SK-N-SH (cell line): ENCODE measurements around the gene ZNF445. TPM values are rescaled to one million over a fixed set of nuclear protein-coding genes. Genes with fewer than 3 reads are reported as not detected.

Experiments used
- CTCF ChIA-PET: fragments of 300-600, 350-600 bp; formaldehyde crosslinking; extraction: SDS; loops from one replicate; lab custom pipeline; 2021; lab: Yijun Ruan, JAX
- POLR2A ChIA-PET: fragments of 350-600 bp; sonication (Branson Sonifier 250); formaldehyde crosslinking; extraction: SDS; loops from one replicate; lab custom pipeline; 2020; ENCODE audit warnings: antibody characterized with exemption, inconsistent platforms; lab: Yijun Ruan, JAX
- DNase-seq: peaks from one replicate; pipeline ENCODE4 v3.0.0; 2012
- H2AFZ ChIP-seq: fragments of 200-600 bp; sonication (generic); 2 replicates; pipeline ENCODE4 v1.8.1; 2016; ENCODE audit warnings: antibody characterized with exemption, mild to moderate bottlenecking, low read depth
- H3F3A ChIP-seq: fragments of 200-600 bp; sonication (generic); replicated peaks from 2 replicates; pipeline ENCODE3; 2016; ENCODE audit warnings: antibody characterized with exemption, mild to moderate bottlenecking; ENCODE audit not compliant: insufficient read depth
- H3K27ac ChIP-seq, 2 experiments: fragments of 200-500 bp in 1 of 2; fragments of 200-600 bp in 1 of 2; sonication (Bioruptor generic) in 1 of 2; sonication (generic), shearing (Covaris generic) in 1 of 2; 2 replicates each; pipeline versions ENCODE4 v1.5.1 to v1.6.1; 2014 to 2016; ENCODE audit warnings: low read depth in 2 of 2, inconsistent platforms in 1 of 2, low read length in 1 of 2, mild to moderate bottlenecking in 1 of 2, mixed read lengths in 1 of 2
- H3K27me3 ChIP-seq: fragments of 200-600 bp; sonication (generic), shearing (Covaris generic); 2 replicates; pipeline ENCODE4 v1.6.1; 2016; ENCODE audit warnings: mixed run types; ENCODE audit not compliant: insufficient read depth
- H3K36me3 ChIP-seq, 2 experiments: fragments of 200-500 bp in 1 of 2; fragments of 200-600 bp in 1 of 2; sonication (Bioruptor generic) in 1 of 2; sonication (generic) in 1 of 2; replicated peaks in 1 of 2; 2 replicates each; pipeline versions ENCODE3 to v1.5.1; 2014 to 2016; ENCODE audit warnings: low read length in 1 of 2, mild to moderate bottlenecking in 1 of 2; ENCODE audit not compliant: insufficient read depth in 2 of 2, control insufficient read depth in 1 of 2
- H3K4me1 ChIP-seq, 2 experiments: fragments of 200-500 bp in 1 of 2; fragments of 200-600 bp in 1 of 2; sonication (Bioruptor generic) in 1 of 2; sonication (generic), shearing (Covaris generic) in 1 of 2; 2 replicates each; pipeline versions ENCODE4 v1.5.1 to v1.6.1; 2014 to 2016; ENCODE audit warnings: low read depth in 1 of 2, low read length in 1 of 2, mixed run types in 1 of 2; ENCODE audit not compliant: insufficient read depth in 2 of 2, control insufficient read depth in 1 of 2
- H3K4me2 ChIP-seq: fragments of 200-600 bp; sonication (generic), shearing (Covaris generic); 2 replicates; pipeline ENCODE4 v1.6.1; 2017; ENCODE audit warnings: mixed run types
- H3K4me3 ChIP-seq, 2 experiments: fragments of 200-500 bp in 1 of 2; fragments of 200-600 bp in 1 of 2; sonication (Bioruptor generic) in 1 of 2; sonication (generic), shearing (Covaris generic) in 1 of 2; 2 replicates each; pipeline versions ENCODE4 v1.5.1 to v1.8.1; 2014 to 2016; ENCODE audit warnings: low read depth in 2 of 2, inconsistent platforms in 1 of 2, low read length in 1 of 2, mild to moderate bottlenecking in 1 of 2, mixed read lengths in 1 of 2, moderate library complexity in 1 of 2
- H3K79me2 ChIP-seq: fragments of 200-600 bp; sonication (generic); 2 replicates; pipeline ENCODE4 v1.8.1; 2017; ENCODE audit warnings: mild to moderate bottlenecking; ENCODE audit not compliant: insufficient read depth
- H3K9ac ChIP-seq: fragments of 200-600 bp; sonication (generic); 2 replicates; pipeline ENCODE4 v1.6.1; 2017; ENCODE audit warnings: mixed run types
- H3K9me2 ChIP-seq: fragments of 200-600 bp; sonication (generic); 2 replicates; pipeline ENCODE4 v1.6.1; 2017; ENCODE audit warnings: mixed run types
- H3K9me3 ChIP-seq: fragments of 200-600 bp; sonication (generic); 2 replicates; pipeline ENCODE4 v1.6.1; 2017; ENCODE audit warnings: mixed run types, mild to moderate bottlenecking, moderate library complexity
- H4K20me1 ChIP-seq: fragments of 200-600 bp; sonication (generic); 2 replicates; pipeline ENCODE4 v1.6.1; 2017; ENCODE audit warnings: mild to moderate bottlenecking, mixed run types; ENCODE audit not compliant: insufficient read depth
- CHD2 ChIP-seq: fragments of 150-350 bp; IDR thresholded peaks from 2 replicates; pipeline ENCODE4 v1.6.1; 2018; ENCODE audit warnings: low read length; ENCODE audit not compliant: partially characterized antibody
- CTCF ChIP-seq: fragments of 200-600 bp; sonication (generic); IDR thresholded peaks from 2 replicates; pipeline ENCODE4 v1.6.1; 2017; ENCODE audit warnings: antibody characterized with exemption, mild to moderate bottlenecking, moderate library complexity
- ELF1 ChIP-seq: IDR thresholded peaks from 2 replicates; pipeline ENCODE4 v1.4.0; 2012
- EZH2phosphoT487 ChIP-seq: fragments of 200-600 bp; sonication (generic); IDR thresholded peaks from 2 replicates; pipeline ENCODE4 v1.6.1; 2017; ENCODE audit warnings: low read depth, mixed run types, mild to moderate bottlenecking, antibody characterized with exemption, moderate library complexity, borderline replicate concordance
- FOSL2 ChIP-seq: IDR thresholded peaks from 2 replicates; pipeline ENCODE4 v1.4.0; 2012; ENCODE audit warnings: low read depth, mild to moderate bottlenecking, moderate library complexity, borderline replicate concordance
- FOXM1 ChIP-seq: IDR thresholded peaks from 2 replicates; pipeline ENCODE4 v1.4.0; 2012; ENCODE audit warnings: low read depth, mild to moderate bottlenecking
- GATA2 ChIP-seq: sonication (generic); formaldehyde crosslinking; IDR thresholded peaks from 2 replicates; pipeline ENCODE4 v1.5.0; 2020; ENCODE audit warnings: mild to moderate bottlenecking, missing genetic modification reagents
- IRF3 ChIP-seq: fragments of 150-350 bp; IDR thresholded peaks from 2 replicates; pipeline ENCODE4 v1.6.1; 2016; ENCODE audit warnings: mild to moderate bottlenecking, low read depth, low read length
- JUND ChIP-seq: IDR thresholded peaks from 2 replicates; pipeline ENCODE4 v1.4.0; 2012
- MAX ChIP-seq: IDR thresholded peaks from 2 replicates; pipeline ENCODE4 v1.4.0; 2012; ENCODE audit warnings: low read depth
- MXI1 ChIP-seq: IDR thresholded peaks from 2 replicates; pipeline ENCODE4 v1.6.1; 2012; ENCODE audit warnings: mild to moderate bottlenecking, low read depth, low read length, improper control_type of control experiment
- NFIC ChIP-seq: IDR thresholded peaks from 2 replicates; pipeline ENCODE4 v1.4.0; 2012; ENCODE audit warnings: borderline replicate concordance
- NRF1 ChIP-seq: IDR thresholded peaks from 2 replicates; pipeline ENCODE4 v1.6.1; 2012; ENCODE audit warnings: low read depth, mild to moderate bottlenecking, low read length
- RCOR1 ChIP-seq: fragments of 150-350 bp; IDR thresholded peaks from 2 replicates; pipeline ENCODE4 v1.6.1; 2017; ENCODE audit warnings: antibody characterized with exemption, low read length
- RFX5 ChIP-seq: IDR thresholded peaks from 2 replicates; pipeline ENCODE4 v1.6.1; 2012; ENCODE audit warnings: mild to moderate bottlenecking, improper control_type of control experiment, low read length
- RXRA ChIP-seq: IDR thresholded peaks from 2 replicates; pipeline ENCODE4 v1.4.0; 2012; ENCODE audit warnings: low read depth, mild to moderate bottlenecking, borderline replicate concordance
- SIN3A ChIP-seq: IDR thresholded peaks from 2 replicates; pipeline ENCODE4 v1.6.1; 2012; ENCODE audit warnings: low read depth, mild to moderate bottlenecking, low read length, moderate library complexity, borderline replicate concordance
- TAF1 ChIP-seq: IDR thresholded peaks from 2 replicates; pipeline ENCODE4 v1.6.1; 2012; ENCODE audit warnings: low read depth, mild to moderate bottlenecking, low read length, moderate library complexity, borderline replicate concordance
- USF2 ChIP-seq: fragments of 150-350 bp; IDR thresholded peaks from 2 replicates; pipeline ENCODE4 v1.6.1; 2017; ENCODE audit warnings: antibody characterized with exemption, low read length, low read depth, borderline replicate concordance
- YY1 ChIP-seq: IDR thresholded peaks from 2 replicates; pipeline ENCODE4 v1.4.0; 2012; ENCODE audit warnings: low read depth, mild to moderate bottlenecking
- WGBS: methylation state at CpG from one replicate; pipeline ENCODE4 v1.1.6; 2017; ENCODE audit warnings: low lambda C conversion rate; 5-methylcytosine and 5-hydroxymethylcytosine counted together
- polyA plus RNA-seq, 3 experiments: library from polyadenylated mRNA; depleted of rRNA; stranded (reverse); fragments of >200 nt; gene quantifications; 2 replicates each; pipeline ENCODE4 v1.2.3, GENCODE V29; 2012

Gene ZNF445
- polyA plus RNA-seq, 1 of the 3 experiments (the other 2 are of a cell fraction), result 2.2 TPM

- Histone ChIP-seq H3K4me1 (peaks cover 0 to 6% of the 10 kb centered on the region in 2 experiments; a peak in 1 of 4 replicates), H4K20me1 (no peaks in the 10 kb centered on the region), H3K9ac (no peak overlapping the region), H3K27ac (no peak overlapping the region), H3K4me2 (no peak overlapping the region), H3F3A (peaks cover 3% of the 10 kb centered on the region), H3K36me3 (no peaks in the 10 kb centered on the region), H2AFZ (no peak overlapping the region), H3K9me2 (no peaks in the 10 kb centered on the region), H3K4me3 (no peak overlapping the region), H3K27me3 (no peaks in the 10 kb centered on the region), H3K9me3 (no peaks in the 10 kb centered on the region), H3K79me2 (no peaks in the 10 kb centered on the region)
- no peak for DNase-seq
- POLR2A ChIA-PET, result interaction anchor here (0.6 to 0.7 kb wide), 2 partner anchors 10 to 178 kb away, joined by 3 to 4 read pairs; no protein-coding TSS in a partner anchor
- CTCF ChIA-PET, result interaction anchor here (0.7 to 1.1 kb wide), 3 partner anchors 13 to 46 kb away, joined by 3 read pairs; no protein-coding TSS in a partner anchor
- TF ChIP-seq MAX, result no peak
- TF ChIP-seq CHD2, result no peak
- no peak for TF ChIP-seq USF2
- TF ChIP-seq ELF1, result no peak
- TF ChIP-seq IRF3, result no peak
- no peak for TF ChIP-seq SIN3A
- TF ChIP-seq RFX5, result no peak
- no peak for TF ChIP-seq NFIC
- no peak for TF ChIP-seq CTCF
- no peak for TF ChIP-seq EZH2phosphoT487
- no peak for TF ChIP-seq JUND
- TF ChIP-seq RCOR1, result no peak
- TF ChIP-seq TAF1, result no peak
- TF ChIP-seq FOSL2, result no peak
- TF ChIP-seq GATA2 (CRISPR knock-in tag), result no peak
- TF ChIP-seq FOXM1, result no peak
- TF ChIP-seq RXRA, result no peak
- TF ChIP-seq NRF1, result no peak
- TF ChIP-seq YY1, result no peak
- no peak for TF ChIP-seq MXI1
- WGBS, result 81% methylated on average over 3 of the region's 3 CpGs
Observed at GRCh38 chr3:44516230-44516629, 38.8 kb upstream of the ZNF445 start.
